ENCODE data around the gene BTBD2.

Gene BTBD2

DNA sequence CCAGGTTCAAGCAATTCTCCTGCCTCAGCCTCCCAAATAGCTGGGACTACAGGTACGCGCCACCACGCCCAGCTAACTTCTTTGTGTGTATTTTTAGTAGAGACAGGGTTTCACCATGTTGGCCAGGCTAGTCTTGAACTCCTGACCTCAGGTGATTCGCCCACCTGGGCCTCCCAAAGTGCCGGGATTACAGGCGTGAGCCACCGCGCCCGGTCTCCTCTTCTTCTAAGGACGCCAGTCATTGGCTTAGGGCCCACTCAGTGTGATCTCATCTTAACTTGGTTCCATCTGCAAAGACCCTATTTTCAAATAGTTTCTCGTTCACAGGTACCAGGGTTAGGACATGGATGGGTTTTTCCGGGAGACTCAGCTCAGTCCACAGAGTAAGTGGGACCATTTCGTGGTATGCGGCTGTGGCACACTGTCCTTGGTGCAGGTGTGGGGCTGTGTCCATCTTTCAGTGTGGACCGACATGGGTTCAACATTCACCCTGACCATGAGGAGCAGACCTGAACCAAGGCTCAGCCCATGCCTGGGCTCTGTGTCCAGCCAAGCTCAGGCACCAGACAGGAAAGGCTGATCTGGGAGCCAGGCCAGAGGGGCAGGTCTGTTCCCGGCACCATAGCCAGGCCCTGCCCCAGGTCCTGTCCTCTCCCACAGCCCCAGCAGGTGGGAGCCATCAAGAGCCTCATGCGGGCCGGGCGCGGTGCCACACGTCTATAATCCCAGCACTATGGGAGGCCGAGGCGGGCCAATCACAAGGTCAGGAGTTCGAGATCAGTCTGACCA is 38.3 kb upstream of the BTBD2 start:
- no peaks in the 10 kb centered on the region for H3K36me3 ChIP-seq (ENCODE audit: insufficient read depth, low read length)
- no peaks in the 10 kb centered on the region for H3K9me3 ChIP-seq (ENCODE audit: low read depth, low read length)
- TF ChIP-seq POLR2AphosphoS5 (IDR thresholded peaks at IDR 0.05; ENCODE audit: borderline replicate concordance, low read depth, low read length) (no peak), EZH2 (IDR thresholded peaks at IDR 0.05) (no peak), FOXP2 (optimal IDR thresholded peaks at IDR 0.05; ENCODE audit: control extremely low read depth, extremely low read length, insufficient read depth) (no peak)
- no peak for DNase-seq (ENCODE audit: low read depth, low spot score)
- no peak overlapping the region for H3K4me3 ChIP-seq
- no peak overlapping the region for H3K9ac ChIP-seq (ENCODE audit: insufficient read length)
- no peak overlapping the region for H3K27ac ChIP-seq

DNA sequence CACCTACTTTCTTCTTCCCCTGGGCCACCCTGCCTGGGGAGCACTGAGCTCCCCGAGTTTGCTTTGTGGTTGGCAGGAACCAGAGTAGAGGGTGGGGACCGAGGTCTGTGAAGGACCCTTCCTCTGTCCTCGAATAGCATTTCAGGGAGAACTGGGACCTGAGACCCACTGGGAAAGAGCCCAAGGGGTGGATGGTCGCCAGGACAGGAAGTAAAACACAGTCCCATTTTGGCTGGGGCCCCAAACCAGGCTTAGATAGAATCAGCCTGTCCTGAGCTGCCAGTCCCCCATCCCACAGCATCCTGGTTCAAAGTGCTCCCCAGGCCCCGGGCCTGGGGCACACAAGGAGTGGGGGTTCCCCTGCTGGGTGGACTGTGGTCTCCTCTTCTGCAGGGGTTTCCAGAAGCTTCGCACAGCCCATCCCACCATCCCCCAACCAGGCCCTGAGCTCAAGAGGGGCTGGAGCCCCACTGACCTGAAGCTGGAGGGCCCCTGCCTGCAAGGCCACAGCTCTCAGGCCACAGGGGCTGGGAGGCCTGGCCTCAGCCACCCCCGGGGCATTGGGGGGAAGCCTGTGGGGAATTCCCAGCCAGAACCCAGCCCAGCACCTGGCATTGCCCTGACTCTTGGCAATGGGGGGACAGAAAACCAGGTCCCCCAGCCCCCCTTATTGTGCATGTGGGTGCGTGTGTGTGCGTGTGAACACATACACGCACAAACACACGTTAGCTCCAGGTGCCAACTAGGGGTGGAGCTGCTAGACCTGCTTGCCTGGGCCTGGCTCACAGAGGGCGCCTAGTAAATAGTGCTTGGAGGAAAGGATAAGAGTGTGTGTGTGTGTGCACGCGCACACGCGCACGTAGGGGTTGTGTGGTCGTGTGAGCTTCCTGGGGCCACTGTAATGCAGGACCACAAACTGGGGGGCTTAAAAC is 36.5 kb upstream of the BTBD2 start:
- Histone ChIP-seq H3K9me3 (ENCODE audit: low read depth, low read length) (no peaks in the 10 kb centered on the region), H3K27ac (0 out of 2 replicates have a peak overlapping the region, but pooled peaks have one; percentile 19), H3K4me3 (peak overlapping the region; percentile 81), H3K9ac (ENCODE audit: insufficient read length) (no peak overlapping the region), H3K36me3 (ENCODE audit: insufficient read depth, low read length) (no peaks in the 10 kb centered on the region)
- no peak for TF ChIP-seq FOXP2 (optimal IDR thresholded peaks at IDR 0.05; ENCODE audit: control extremely low read depth, extremely low read length, insufficient read depth)
- TF ChIP-seq POLR2AphosphoS5 (IDR thresholded peaks at IDR 0.05; ENCODE audit: borderline replicate concordance, low read depth, low read length): no peak
- no peak for TF ChIP-seq EZH2 (IDR thresholded peaks at IDR 0.05)
- no peak for DNase-seq (ENCODE audit: low read depth, low spot score)

DNA sequence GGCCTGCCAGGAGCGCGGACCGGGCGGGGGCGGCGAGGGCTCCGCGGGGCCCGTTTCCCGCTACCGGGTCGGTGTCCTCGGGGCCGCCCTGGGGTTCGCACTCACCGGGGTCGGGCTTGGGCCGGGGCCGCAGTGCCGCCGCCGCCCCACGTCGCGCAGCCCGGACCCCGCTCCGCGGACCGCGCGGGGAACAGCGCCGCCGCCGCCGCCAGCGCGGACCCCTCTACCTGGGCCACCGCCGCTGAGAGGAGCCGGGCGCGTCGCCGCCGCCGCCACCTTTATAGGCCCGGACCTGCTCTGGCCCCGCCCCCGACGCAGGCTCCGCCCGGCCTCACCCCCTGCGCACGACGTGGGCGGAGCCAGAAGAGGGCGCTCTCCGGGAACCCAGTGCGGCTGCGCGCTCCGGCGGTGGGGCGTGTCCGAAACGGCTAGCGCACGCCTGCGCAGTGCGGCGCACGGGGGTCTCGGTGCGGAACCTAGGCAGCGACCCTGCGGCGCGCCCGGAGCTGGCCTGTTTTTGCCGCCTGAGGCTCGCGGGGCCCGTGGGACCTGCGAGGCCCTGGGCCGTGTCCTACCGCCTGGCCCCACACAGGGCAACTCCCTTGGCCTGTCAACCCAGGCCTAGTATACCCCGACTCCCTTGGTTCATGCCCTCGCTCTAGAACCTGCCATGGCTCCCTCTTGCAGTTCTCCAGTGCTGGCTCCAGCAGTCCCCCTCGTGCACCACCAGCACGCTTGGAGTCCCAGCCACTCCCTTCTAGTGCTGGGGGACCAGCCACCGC is 35.7 kb upstream of the BTBD2 start, which contains the start of gene MKNK2:
TSS of gene MKNK2 (minus strand) at position 254 of the 782 bp plus-strand sequence. CDS start 393 bp downstream, outside the sequence.
- 0 out of 2 replicates have a peak within 1 kb of the TSS, but pooled peaks have one; percentile 19 for H3K27ac ChIP-seq
- peak within 1 kb of the TSS; percentile 92 for H3K4me3 ChIP-seq
- TF ChIP-seq EZH2 (IDR thresholded peaks at IDR 0.05) (no peak), POLR2AphosphoS5 (IDR thresholded peaks at IDR 0.05; ENCODE audit: borderline replicate concordance, low read depth, low read length) (peak; percentile 88), FOXP2 (optimal IDR thresholded peaks at IDR 0.05; ENCODE audit: control extremely low read depth, extremely low read length, insufficient read depth) (peak; percentile 60)
- H3K36me3 ChIP-seq (ENCODE audit: insufficient read depth, low read length): no peaks in the 10 kb centered on the region
- H3K9me3 ChIP-seq (ENCODE audit: low read depth, low read length): no peaks in the 10 kb centered on the region
- H3K9ac ChIP-seq (ENCODE audit: insufficient read length): peak within 1 kb of the TSS; percentile 80
- DNase-seq (ENCODE audit: low read depth, low spot score): no peak

DNA sequence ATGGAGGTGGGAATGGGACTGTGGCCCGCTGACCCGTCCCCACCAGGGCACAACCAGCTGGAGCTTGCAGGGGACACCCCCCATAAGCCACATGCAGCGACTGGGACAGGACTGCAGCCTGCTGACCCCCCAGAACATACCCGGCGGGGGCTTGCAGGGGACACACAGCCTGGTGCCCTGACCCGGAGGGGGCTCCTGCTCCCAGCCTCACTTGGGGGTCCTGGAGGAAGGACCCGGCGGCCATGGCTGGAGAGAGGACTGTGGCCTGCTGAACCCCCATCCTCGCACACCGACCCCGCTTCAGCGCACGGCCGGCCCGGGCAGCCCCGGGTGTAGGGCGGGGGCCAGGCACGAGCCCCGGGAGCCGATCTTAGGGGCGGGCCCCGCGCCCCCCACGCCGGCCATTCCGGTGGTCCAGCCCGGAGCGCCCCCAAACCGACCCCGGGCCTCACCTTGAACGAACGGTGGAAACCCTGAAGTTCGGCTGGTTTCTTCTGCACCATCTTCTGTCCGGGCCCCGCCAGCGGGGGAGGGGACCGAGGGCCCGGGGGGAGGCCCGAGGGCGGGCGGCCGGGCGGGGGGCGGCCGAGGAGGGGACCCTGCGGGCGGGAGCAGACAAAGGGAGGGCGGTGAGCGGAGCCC is 35.0 kb upstream of the BTBD2 start:
- H3K4me3 ChIP-seq: peak overlapping the region; percentile 92
- H3K9me3 ChIP-seq (ENCODE audit: low read depth, low read length): no peaks in the 10 kb centered on the region
- H3K27ac ChIP-seq: no peak overlapping the region
- H3K36me3 ChIP-seq (ENCODE audit: insufficient read depth, low read length): no peaks in the 10 kb centered on the region
- no peak for DNase-seq (ENCODE audit: low read depth, low spot score)
- peak overlapping the region; percentile 80 for H3K9ac ChIP-seq (ENCODE audit: insufficient read length)
- TF ChIP-seq POLR2AphosphoS5 (IDR thresholded peaks at IDR 0.05; ENCODE audit: borderline replicate concordance, low read depth, low read length) (no peak), EZH2 (IDR thresholded peaks at IDR 0.05) (no peak), FOXP2 (optimal IDR thresholded peaks at IDR 0.05; ENCODE audit: control extremely low read depth, extremely low read length, insufficient read depth) (no peak)

DNA sequence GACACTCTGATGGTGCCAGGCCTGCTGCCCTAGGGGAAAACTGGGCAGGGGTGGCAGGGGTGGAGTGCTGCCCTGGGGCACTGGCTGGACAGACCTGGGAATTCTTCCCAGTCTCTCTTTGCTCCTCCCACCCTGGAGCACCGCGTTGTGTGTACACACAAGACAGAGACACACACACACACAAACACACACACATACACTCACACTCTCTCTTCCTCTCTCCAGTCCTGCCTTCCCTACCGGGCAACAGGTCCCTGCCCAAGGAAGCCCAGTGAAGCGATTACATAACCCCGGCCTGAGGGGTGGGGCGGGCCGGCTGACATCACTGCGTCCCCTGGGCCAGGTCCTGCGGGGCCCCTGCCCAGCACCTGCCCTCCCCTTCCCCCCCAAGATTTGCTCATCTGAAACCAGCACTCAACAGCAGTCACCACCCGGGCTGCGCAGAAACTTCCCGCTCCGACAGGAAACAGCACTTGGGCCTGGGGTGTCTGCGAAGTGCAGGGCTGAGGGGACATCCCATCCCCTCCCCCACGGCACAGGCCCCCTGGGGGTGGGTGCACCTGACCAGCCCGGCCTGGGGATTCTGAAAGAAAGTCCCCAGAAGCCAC is 34.3 kb upstream of the BTBD2 start:
- DNase-seq (ENCODE audit: low read depth, low spot score): no peak

DNA sequence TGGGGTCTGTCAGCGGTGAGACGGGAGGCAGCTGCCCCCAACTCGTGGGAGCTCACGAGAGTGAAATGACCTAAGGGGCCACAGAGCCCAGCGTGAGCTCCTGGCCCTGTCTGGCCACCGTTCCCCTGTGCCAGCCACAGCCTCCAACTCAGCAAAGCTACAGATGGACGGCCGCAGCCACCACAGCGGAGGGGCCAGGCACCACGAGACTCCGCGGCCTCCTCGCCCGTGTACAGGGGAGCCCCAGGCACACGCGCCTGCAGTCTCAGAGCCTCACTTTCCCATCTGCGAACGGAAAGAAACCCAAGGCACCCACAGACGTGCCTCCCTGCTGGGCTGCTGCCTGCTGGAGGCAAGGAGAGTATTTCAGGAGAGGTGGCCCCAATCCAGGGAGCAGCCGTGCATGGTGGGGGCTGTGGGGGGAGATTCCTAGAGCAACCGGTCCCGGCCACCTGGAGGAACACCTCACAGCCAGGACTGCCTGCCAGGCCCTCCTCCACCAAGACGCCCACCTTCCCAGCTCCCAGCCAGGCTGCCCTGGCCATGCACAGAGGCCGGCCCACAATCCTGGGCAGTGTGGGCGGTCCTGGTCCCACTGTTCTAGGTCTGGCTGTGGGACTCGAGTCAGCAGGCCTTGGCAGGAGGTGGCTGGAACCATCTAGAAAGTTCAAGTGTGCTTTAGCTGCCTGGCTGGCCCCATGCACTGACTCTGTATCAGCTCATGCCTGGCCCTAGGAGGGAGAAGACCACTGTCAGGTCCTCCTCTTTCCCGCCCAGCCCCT is 33.6 kb upstream of the BTBD2 start:
- DNase-seq (ENCODE audit: low read depth, low spot score): no peak
- Histone ChIP-seq H3K4me3 (peak overlapping the region; percentile 92), H3K9me3 (ENCODE audit: low read depth, low read length) (no peaks in the 10 kb centered on the region), H3K27ac (0 out of 2 replicates have a peak overlapping the region, but pooled peaks have one; percentile 9), H3K36me3 (ENCODE audit: insufficient read depth, low read length) (no peaks in the 10 kb centered on the region), H3K9ac (ENCODE audit: insufficient read length) (peak overlapping the region; percentile 80)
- TF ChIP-seq POLR2AphosphoS5 (IDR thresholded peaks at IDR 0.05; ENCODE audit: borderline replicate concordance, low read depth, low read length) (no peak), EZH2 (IDR thresholded peaks at IDR 0.05) (no peak), FOXP2 (optimal IDR thresholded peaks at IDR 0.05; ENCODE audit: control extremely low read depth, extremely low read length, insufficient read depth) (no peak)

More for the DNA sequence above, 34.3 kb upstream of the BTBD2 start:
- TF ChIP-seq EZH2 (IDR thresholded peaks at IDR 0.05) (no peak), FOXP2 (optimal IDR thresholded peaks at IDR 0.05; ENCODE audit: control extremely low read depth, extremely low read length, insufficient read depth) (peak; percentile 2), POLR2AphosphoS5 (IDR thresholded peaks at IDR 0.05; ENCODE audit: borderline replicate concordance, low read depth, low read length) (no peak)
- H3K36me3 ChIP-seq (ENCODE audit: insufficient read depth, low read length): no peaks in the 10 kb centered on the region
- peak overlapping the region; percentile 92 for H3K4me3 ChIP-seq
- peak overlapping the region; percentile 80 for H3K9ac ChIP-seq (ENCODE audit: insufficient read length)
- H3K9me3 ChIP-seq (ENCODE audit: low read depth, low read length): no peaks in the 10 kb centered on the region
- no peak overlapping the region for H3K27ac ChIP-seq

Data from SK-N-MC (cell line).